PC-9 (cell line): ENCODE results near the gene TMEM42. TPM values are rescaled to one million over a fixed set of nuclear protein-coding genes. Genes with fewer than 3 reads are reported as not detected.
A peak's percentile ranks its signal among the peaks of the same experiment; 100 is the strongest.

Source experiments
- BruUV-seq: library from RNA; stranded (reverse); fragments of 400-500 nt; replicated peaks from 2 replicates; lab custom pipeline; 2021; lab: Mats Ljungman, UMichigan
- CTCF ChIA-PET: fragments of 300-600 bp; sonication (Branson Sonifier 250); formaldehyde crosslinking; loops from one replicate; lab custom pipeline; 2022; ENCODE audit warnings: antibody characterized with exemption; lab: Charles Lee
- POLR2A ChIA-PET: fragments of 300-600 bp; sonication (Branson Sonifier 250); formaldehyde crosslinking; loops from one replicate; lab custom pipeline; 2022; ENCODE audit warnings: antibody characterized with exemption; ENCODE audit not compliant: unreplicated experiment; lab: Charles Lee
- DNase-seq, 2 experiments: peaks; one replicate each; pipeline versions ENCODE4 v3.0.0 to v3.0.0-alpha.2; 2015 to 2022; ENCODE audit warnings: mixed read lengths in 1 of 2
- H2AFZ ChIP-seq: fragments of 200-600 bp; sonication (generic); 2 replicates; pipeline ENCODE4 v1.8.1; 2017; ENCODE audit warnings: antibody characterized with exemption
- H3F3A ChIP-seq: fragments of 200-600 bp; sonication (generic); 2 replicates; pipeline ENCODE4 v1.8.1; 2017; ENCODE audit warnings: antibody characterized with exemption, mild to moderate bottlenecking, low read depth; ENCODE audit not compliant: insufficient read depth
- H3K27ac ChIP-seq: fragments of 200-600 bp; sonication (generic); 2 replicates; pipeline ENCODE4 v1.6.1; 2016; ENCODE audit warnings: mixed run types
- H3K27me3 ChIP-seq: fragments of 200-600 bp; sonication (generic); 2 replicates; pipeline ENCODE4 v1.6.1; 2016; ENCODE audit warnings: low read depth, mixed run types; ENCODE audit not compliant: insufficient read depth
- H3K36me3 ChIP-seq: fragments of 200-600 bp; sonication (generic); 2 replicates; pipeline ENCODE4 v1.6.1; 2016; ENCODE audit warnings: low read depth, mixed run types
- H3K4me1 ChIP-seq: fragments of 200-600 bp; sonication (generic); replicated peaks from 2 replicates; pipeline ENCODE4 v1.6.1; 2016; ENCODE audit warnings: mixed run types; ENCODE audit not compliant: insufficient read depth
- H3K4me2 ChIP-seq: fragments of 200-600 bp; sonication (generic); 2 replicates; pipeline ENCODE4 v1.6.1; 2017; ENCODE audit warnings: mixed run types
- H3K4me3 ChIP-seq: fragments of 200-600 bp; sonication (generic); 2 replicates; pipeline ENCODE4 v1.6.1; 2016; ENCODE audit warnings: mixed run types
- H3K79me2 ChIP-seq: fragments of 200-600 bp; sonication (generic); 2 replicates; pipeline ENCODE4 v1.6.1; 2017; ENCODE audit warnings: low read depth, mixed run types
- H3K9me2 ChIP-seq: fragments of 200-600 bp; sonication (generic); 2 replicates; pipeline ENCODE4 v1.8.1; 2017; ENCODE audit warnings: mild to moderate bottlenecking; ENCODE audit not compliant: insufficient read depth
- H3K9me3 ChIP-seq: fragments of 200-600 bp; sonication (generic); 2 replicates; pipeline ENCODE4 v1.8.1; 2016; ENCODE audit warnings: low read depth; ENCODE audit not compliant: insufficient read depth
- H4K20me1 ChIP-seq: fragments of 200-600 bp; sonication (generic); 2 replicates; pipeline ENCODE4 v1.8.1; 2017; ENCODE audit not compliant: insufficient read depth
- EZH2 ChIP-seq: fragments of 200-600 bp; sonication (generic); IDR thresholded peaks from 2 replicates; pipeline ENCODE4 v1.8.0; 2017; ENCODE audit warnings: antibody characterized with exemption, low read depth
- intact Hi-C: fragments of 100-400 bp; cut with micrococcal nuclease; formaldehyde crosslinking; loops from one replicate; pipeline ENCODE4 v1.10.0; 2022; ENCODE audit not compliant: unreplicated experiment
- total RNA-seq: library from RNA; stranded (reverse); gene quantifications from 2 replicates; pipeline ENCODE4 v1.2.3, GENCODE V29; 2021
- TF ChIP-seq, protein P1 (sequence below): fragments of 200-600 bp; sonication (generic); conservative IDR thresholded peaks from 2 replicates; pipeline ENCODE4 v1.6.1; 2017; ENCODE audit warnings: mixed run types, antibody characterized with exemption, mild to moderate bottlenecking, moderate library complexity

Gene TMEM42
- total RNA-seq, 1 experiment from 2014 or later, result 18.2 TPM

DNA sequence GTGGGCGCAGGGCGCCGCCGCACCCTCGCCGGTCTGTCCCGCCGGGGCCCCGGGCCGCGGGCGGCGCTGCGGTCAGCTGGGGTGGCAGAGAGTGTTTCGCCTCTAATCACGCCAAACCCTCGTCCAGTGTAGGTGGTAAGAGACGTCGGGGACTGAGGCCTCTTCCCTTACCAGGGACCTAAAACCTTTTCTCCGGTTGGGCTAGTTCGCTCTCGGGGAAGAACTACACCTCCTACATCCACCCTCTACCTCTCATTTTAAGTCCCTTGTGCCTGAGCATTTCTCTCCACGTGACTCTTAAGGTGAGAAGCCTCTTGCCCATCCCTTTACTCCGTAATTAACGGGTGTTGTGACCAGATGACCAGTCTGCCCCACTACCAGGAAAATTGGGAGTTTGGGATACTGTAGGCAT lies 520 bp downstream of the TMEM42 start:
- no peaks in the 10 kb centered on the region for H3K36me3 ChIP-seq
- peak overlapping the region; percentile 33; the same call in 1 of the 2 replicates for H3K27ac ChIP-seq

DNA sequence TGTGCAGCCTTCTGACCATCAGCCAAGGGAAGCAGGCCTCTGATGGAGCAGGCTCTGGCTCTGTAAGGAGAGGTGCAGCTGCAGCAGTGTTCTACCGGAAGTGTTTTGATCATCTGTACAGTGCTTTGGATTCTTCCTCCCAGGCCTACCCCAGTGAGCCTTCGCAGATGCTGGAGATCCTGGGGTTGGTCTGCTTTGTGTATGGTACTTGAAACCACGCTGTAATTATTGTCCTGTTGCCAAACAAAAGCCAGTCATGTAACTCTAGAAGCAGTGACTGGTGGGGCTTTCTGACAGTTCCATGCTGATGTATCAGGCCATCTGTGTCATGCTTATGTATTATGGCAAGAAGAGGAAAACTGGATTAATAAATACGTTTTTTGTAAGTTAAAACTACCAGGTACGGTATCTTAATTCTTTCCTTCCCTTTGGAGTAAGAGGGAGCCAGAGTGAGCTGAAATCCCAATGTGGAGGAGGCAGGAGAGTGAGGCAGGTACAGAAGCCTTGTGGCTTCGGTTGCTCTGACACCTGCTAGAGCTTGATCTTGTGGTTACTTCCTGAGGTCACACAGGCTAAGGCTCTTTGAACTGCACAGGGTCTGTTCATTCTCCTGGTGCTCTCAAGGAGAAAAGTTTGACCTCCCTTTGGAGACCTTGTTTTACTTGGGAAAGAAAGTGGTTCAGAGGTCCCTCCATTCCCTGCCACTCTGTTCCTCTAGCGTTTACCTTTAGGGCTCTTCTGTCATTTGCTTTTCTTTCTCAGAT lies 3.7 kb downstream of the TMEM42 start:
- CTCF ChIA-PET, result no interaction called here
- no TSS peak for BruUV-seq
- H4K20me1 ChIP-seq, result no peaks in the 10 kb centered on the region
- TF ChIP-seq, protein P1, sequence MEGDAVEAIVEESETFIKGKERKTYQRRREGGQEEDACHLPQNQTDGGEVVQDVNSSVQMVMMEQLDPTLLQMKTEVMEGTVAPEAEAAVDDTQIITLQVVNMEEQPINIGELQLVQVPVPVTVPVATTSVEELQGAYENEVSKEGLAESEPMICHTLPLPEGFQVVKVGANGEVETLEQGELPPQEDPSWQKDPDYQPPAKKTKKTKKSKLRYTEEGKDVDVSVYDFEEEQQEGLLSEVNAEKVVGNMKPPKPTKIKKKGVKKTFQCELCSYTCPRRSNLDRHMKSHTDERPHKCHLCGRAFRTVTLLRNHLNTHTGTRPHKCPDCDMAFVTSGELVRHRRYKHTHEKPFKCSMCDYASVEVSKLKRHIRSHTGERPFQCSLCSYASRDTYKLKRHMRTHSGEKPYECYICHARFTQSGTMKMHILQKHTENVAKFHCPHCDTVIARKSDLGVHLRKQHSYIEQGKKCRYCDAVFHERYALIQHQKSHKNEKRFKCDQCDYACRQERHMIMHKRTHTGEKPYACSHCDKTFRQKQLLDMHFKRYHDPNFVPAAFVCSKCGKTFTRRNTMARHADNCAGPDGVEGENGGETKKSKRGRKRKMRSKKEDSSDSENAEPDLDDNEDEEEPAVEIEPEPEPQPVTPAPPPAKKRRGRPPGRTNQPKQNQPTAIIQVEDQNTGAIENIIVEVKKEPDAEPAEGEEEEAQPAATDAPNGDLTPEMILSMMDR, result no peak
- TF ChIP-seq EZH2, result no peak
- H3F3A ChIP-seq, result peaks cover 7% of the 10 kb centered on the region; the same call in 1 of the 2 replicates
- 0 out of 2 replicates have a peak, but pooled peaks cover 6% of the 10 kb centered on the region for H3K79me2 ChIP-seq
- H3K36me3 ChIP-seq, result no peaks in the 10 kb centered on the region
- peaks cover 7% of the 10 kb centered on the region for H3K4me1 ChIP-seq
- no peak overlapping the region for H2AFZ ChIP-seq
- no peak for DNase-seq
- H3K9me3 ChIP-seq, result no peaks in the 10 kb centered on the region
- POLR2A ChIA-PET, result no interaction called here
- H3K4me2 ChIP-seq, result no peak overlapping the region
- no peaks in the 10 kb centered on the region for H3K27me3 ChIP-seq
- no peaks in the 10 kb centered on the region for H3K9me2 ChIP-seq
- no peak overlapping the region for H3K27ac ChIP-seq
- no peak overlapping the region for H3K4me3 ChIP-seq
- intact Hi-C loops, result no loop called here

More for the DNA sequence above, 520 bp downstream of the TMEM42 start:
- H3K79me2 ChIP-seq, result 0 out of 2 replicates have a peak, but pooled peaks cover 6% of the 10 kb centered on the region
- intact Hi-C loops, result loop anchor here (5.0 kb wide), 1 partner anchor 50 kb away; no protein-coding TSS in a partner anchor
- ChIA-PET CTCF (no interaction called here), POLR2A (no interaction called here)
- TF ChIP-seq, protein P1, result no peak
- H3K4me2 ChIP-seq, result peak overlapping the region; percentile 80
- BruUV-seq, result TSS peak; percentile 64
- peaks cover 16% of the 10 kb centered on the region; the same call in 1 of the 2 replicates for H3F3A ChIP-seq
- H3K9me3 ChIP-seq, result no peaks in the 10 kb centered on the region
- DNase-seq, result no peak
- H3K4me3 ChIP-seq, result peak overlapping the region; percentile 80; the same call in 1 of the 2 replicates
- no peaks in the 10 kb centered on the region for H3K27me3 ChIP-seq
- H4K20me1 ChIP-seq, result no peaks in the 10 kb centered on the region
- no peaks in the 10 kb centered on the region for H3K9me2 ChIP-seq
- peaks cover 7% of the 10 kb centered on the region for H3K4me1 ChIP-seq
- 0 out of 2 replicates have a peak overlapping the region, but pooled peaks have one; percentile 68 for H2AFZ ChIP-seq

DNA sequence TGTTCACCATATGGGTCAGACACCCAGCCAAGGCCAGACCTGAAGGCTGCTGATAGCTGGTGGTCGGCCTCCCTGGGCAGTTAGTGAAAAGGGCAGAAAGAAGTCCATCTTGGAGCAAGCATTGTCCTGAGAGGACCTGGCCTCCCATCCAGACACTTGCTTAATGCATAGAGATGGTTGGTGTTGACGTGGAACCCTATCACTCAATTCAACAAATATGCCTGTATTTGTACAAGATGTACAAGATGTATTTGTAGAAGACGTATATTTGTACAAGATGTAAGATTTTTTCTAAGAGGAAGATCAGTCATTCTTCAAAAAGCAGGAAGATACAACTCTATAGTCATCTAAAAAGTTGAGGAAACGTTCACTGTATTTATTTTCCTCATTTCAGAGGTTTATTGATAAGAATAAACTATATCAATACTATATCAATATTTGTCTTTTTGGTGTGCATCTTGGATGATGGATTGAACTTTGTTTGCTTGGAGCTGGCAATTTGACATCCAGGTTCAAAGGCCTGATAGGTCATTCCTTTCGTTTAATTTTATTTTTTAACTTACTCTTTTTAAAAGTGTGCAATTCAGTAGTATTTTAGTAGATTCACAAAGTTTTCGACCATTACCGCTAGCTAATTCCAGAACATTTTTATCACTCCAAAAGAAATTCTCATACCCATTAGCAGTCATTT lies 5.9 kb downstream of the TMEM42 start:
- TF ChIP-seq EZH2, result no peak
- TF ChIP-seq, protein P1, result no peak
- no peaks in the 10 kb centered on the region for H4K20me1 ChIP-seq
- peaks cover 3% of the 10 kb centered on the region for H3K4me1 ChIP-seq
- CTCF ChIA-PET, result no interaction called here
- H3K4me3 ChIP-seq, result no peak overlapping the region
- no TSS peak for BruUV-seq
- H3K27ac ChIP-seq, result no peak overlapping the region
- no peaks in the 10 kb centered on the region for H3K36me3 ChIP-seq
- H3K4me2 ChIP-seq, result no peak overlapping the region
- DNase-seq, result no peak
- intact Hi-C loops, result no loop called here
- no peaks in the 10 kb centered on the region for H3F3A ChIP-seq
- H3K79me2 ChIP-seq, result 0 out of 2 replicates have a peak, but pooled peaks cover 3% of the 10 kb centered on the region
- H3K9me3 ChIP-seq, result no peaks in the 10 kb centered on the region
- no peaks in the 10 kb centered on the region for H3K27me3 ChIP-seq
- POLR2A ChIA-PET, result interaction anchor here (0.7 kb wide), 1 partner anchor 412 kb away, joined by 6 read pairs; no protein-coding TSS in a partner anchor
- H3K9me2 ChIP-seq, result no peaks in the 10 kb centered on the region
- H2AFZ ChIP-seq, result no peak overlapping the region
